ENCODE measurements around the gene NPAS2. TPM values are rescaled to one million over a fixed set of nuclear protein-coding genes. Genes with fewer than 3 reads are reported as not detected.

NPAS2 gene
- total and polyA plus RNA-seq, 2 of the 8 experiments (the other 6 are each of a cell fraction or from before 2014, with no cell fraction given) = 1.8 to 1.9 TPM

DNA sequence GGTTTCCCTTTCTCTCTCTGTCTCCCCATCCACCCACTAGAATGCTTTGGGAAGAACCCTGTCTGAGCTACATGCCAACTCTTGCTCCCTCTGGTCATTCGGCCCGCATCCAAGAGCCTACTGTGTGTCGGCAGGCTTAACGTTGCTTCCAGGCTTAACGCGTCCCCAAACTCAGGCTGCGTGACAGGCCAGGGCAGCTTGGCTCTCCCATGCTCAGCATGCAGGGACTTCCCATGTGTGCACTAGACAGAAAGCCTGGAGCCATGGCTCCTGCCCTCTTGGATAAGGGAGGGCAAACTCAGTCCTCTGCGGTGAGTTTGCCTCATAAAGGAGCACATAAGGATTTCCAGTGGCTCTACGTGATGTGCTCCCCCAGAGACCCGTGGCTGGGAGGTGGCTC, 225.4 kb downstream of the NPAS2 start:
- H3K9ac ChIP-seq (replicated peaks in 1 of 4; ENCODE audit: extremely low read depth in 1 of 4, low read depth in 3 of 4, low read length in 3 of 4) = no peak overlapping the region
- TF ChIP-seq TEAD4 (IDR thresholded peaks at IDR 0.05; ENCODE audit: low read depth, low read length) (no peak), GABPA (IDR thresholded peaks at IDR 0.05; ENCODE audit: borderline replicate concordance, insufficient read depth, low read length) (no peak), SIRT6 (IDR thresholded peaks at IDR 0.05; ENCODE audit: low read length) (no peak), SAP30 (IDR thresholded peaks at IDR 0.05; ENCODE audit: insufficient read depth, insufficient replicate concordance, low read length) (no peak), NRF1 (IDR thresholded peaks at IDR 0.05; ENCODE audit: low read depth, low read length) (no peak), CBX5 (IDR thresholded peaks at IDR 0.05; ENCODE audit: low read depth, low read length) (no peak), POLR2AphosphoS5 (IDR thresholded peaks at IDR 0.05; ENCODE audit: low read depth, low read length) (no peak), RAD21 (IDR thresholded peaks at IDR 0.05 in 1 of 2, conservative IDR thresholded peaks at IDR 0.05 in 1 of 2; ENCODE audit: low read depth in 2 of 2, low read length in 2 of 2) (no peak), CEBPB (IDR thresholded peaks at IDR 0.05; ENCODE audit: low read depth, low read length) (no peak), CHD2 (IDR thresholded peaks at IDR 0.05; ENCODE audit: low read length) (no peak)
- TF ChIP-seq, protein P1, sequence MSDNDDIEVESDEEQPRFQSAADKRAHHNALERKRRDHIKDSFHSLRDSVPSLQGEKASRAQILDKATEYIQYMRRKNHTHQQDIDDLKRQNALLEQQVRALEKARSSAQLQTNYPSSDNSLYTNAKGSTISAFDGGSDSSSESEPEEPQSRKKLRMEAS (IDR thresholded peaks at IDR 0.05) = no peak
- TF ChIP-seq, protein P2, sequence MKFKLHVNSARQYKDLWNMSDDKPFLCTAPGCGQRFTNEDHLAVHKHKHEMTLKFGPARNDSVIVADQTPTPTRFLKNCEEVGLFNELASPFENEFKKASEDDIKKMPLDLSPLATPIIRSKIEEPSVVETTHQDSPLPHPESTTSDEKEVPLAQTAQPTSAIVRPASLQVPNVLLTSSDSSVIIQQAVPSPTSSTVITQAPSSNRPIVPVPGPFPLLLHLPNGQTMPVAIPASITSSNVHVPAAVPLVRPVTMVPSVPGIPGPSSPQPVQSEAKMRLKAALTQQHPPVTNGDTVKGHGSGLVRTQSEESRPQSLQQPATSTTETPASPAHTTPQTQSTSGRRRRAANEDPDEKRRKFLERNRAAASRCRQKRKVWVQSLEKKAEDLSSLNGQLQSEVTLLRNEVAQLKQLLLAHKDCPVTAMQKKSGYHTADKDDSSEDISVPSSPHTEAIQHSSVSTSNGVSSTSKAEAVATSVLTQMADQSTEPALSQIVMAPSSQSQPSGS (IDR thresholded peaks at IDR 0.05; ENCODE audit: low read length) = no peak

More for the DNA sequence above, 225.4 kb downstream of the NPAS2 start:
- H3K4ac ChIP-seq (replicated peaks; ENCODE audit: insufficient read length, low read depth, low read length) = no peak overlapping the region
- no peak overlapping the region for H3K23ac ChIP-seq (ENCODE audit: insufficient read length)
- FAIRE-seq (no peak), DNase-seq (ENCODE audit: low read depth in 1 of 2, low spot score in 2 of 2) (no peak)
- H3K4me2 ChIP-seq (ENCODE audit: insufficient read depth in 1 of 2, low read depth in 2 of 2, low read length in 2 of 2) = no peak overlapping the region
- no peak overlapping the region for H2AK5ac ChIP-seq (ENCODE audit: low read depth, low read length)
- WGBS, 2 experiments (ENCODE audit: extremely low coverage in 1 of 2, insufficient coverage in 1 of 2, insufficient read length in 1 of 2, insufficient replicate concordance in 2 of 2, low coverage in 1 of 2, low lambda C conversion rate in 2 of 2, missing lambda C conversion rate in 1 of 2) = 90% methylated on average over 10 of the region's 10 CpGs; no CpG with 5 or more reads in 1 of the 2 experiments
- no peak overlapping the region for H4K8ac ChIP-seq (ENCODE audit: extremely low read depth, insufficient read depth, low read length)
- no peak overlapping the region for H2BK12ac ChIP-seq (ENCODE audit: low read depth, low read length)
- no peaks in the 10 kb centered on the region for H3K27me3 ChIP-seq (replicated peaks in 1 of 4; ENCODE audit: control insufficient read depth in 3 of 4, extremely low read depth in 1 of 4, insufficient read depth in 3 of 4, low read length in 3 of 4)
- H3K56ac ChIP-seq (replicated peaks; ENCODE audit: insufficient read length, low read depth, low read length) = no peak overlapping the region
- CTCF ChIA-PET (ENCODE audit: partially characterized antibody) = interaction anchor here (1.4 to 5.0 kb wide), 4 partner anchors 9 to 110 kb away, joined by 3 to 31 read pairs (median 12); partner anchors contain the start of gene TBC1D8
- peaks cover 0 to 7% (median 1%) of the 10 kb centered on the region in 4 experiments; a peak in 4 of 7 replicates for H3K4me1 ChIP-seq (replicated peaks in 1 of 4; ENCODE audit: control insufficient read depth in 3 of 4, insufficient read depth in 4 of 4, low read length in 3 of 4)
- no peaks in the 10 kb centered on the region for H4K20me1 ChIP-seq (replicated peaks in 1 of 2; ENCODE audit: control insufficient read depth in 1 of 2, insufficient read depth in 2 of 2, low read length in 2 of 2)
- POLR2A ChIA-PET (ENCODE audit: partially characterized antibody) = interaction anchor here (1.0 kb wide), 1 partner anchor 107 kb away, joined by 3 read pairs; no protein-coding TSS in a partner anchor
- no peak overlapping the region for H3K27ac ChIP-seq (ENCODE audit: low read depth, low read length)
- no peak overlapping the region for H4K5ac ChIP-seq (ENCODE audit: insufficient read length, low read depth, low read length)
- H3K9me3 ChIP-seq (ENCODE audit: insufficient read depth in 2 of 2, low read depth in 1 of 2, low read length in 1 of 2) = no peaks in the 10 kb centered on the region
- H2BK15ac ChIP-seq (ENCODE audit: low read length) = no peak overlapping the region
- H3K79me2 ChIP-seq (ENCODE audit: control insufficient read depth in 1 of 2, insufficient read depth in 2 of 2, low read length in 2 of 2) = no peaks in the 10 kb centered on the region
- no peak overlapping the region for H2AFZ ChIP-seq (ENCODE audit: low read length)
- H3K36me3 ChIP-seq (ENCODE audit: control insufficient read depth in 2 of 4, insufficient read depth in 4 of 4, low read length in 3 of 4) = peaks cover 0 to 8% (median 3%) of the 10 kb centered on the region in 4 experiments; a peak in 2 of 8 replicates
- H2BK120ac ChIP-seq (replicated peaks; ENCODE audit: low read depth, low read length) = no peak overlapping the region
- H3K18ac ChIP-seq (ENCODE audit: extremely low read depth, low read length) = no peak overlapping the region
- no peaks in the 10 kb centered on the region for H3K23me2 ChIP-seq (ENCODE audit: low read depth, low read length)
- H3K4me3 ChIP-seq (ENCODE audit: extremely low read depth in 1 of 4, insufficient read depth in 2 of 4, low read depth in 3 of 4, low read length in 4 of 4) = no peak overlapping the region
- H2BK5ac ChIP-seq (ENCODE audit: low read depth, low read length) = no peak overlapping the region
- no peak overlapping the region for H4K91ac ChIP-seq (replicated peaks; ENCODE audit: insufficient read length, low read length)
- H3K14ac ChIP-seq (ENCODE audit: insufficient read length) = no peak overlapping the region
- no peaks in the 10 kb centered on the region for H3K79me1 ChIP-seq (ENCODE audit: low read depth, low read length)
- no peak overlapping the region for H2BK20ac ChIP-seq (ENCODE audit: low read length)

All from H1 (cell line).